ENCODE data around the gene ACTL6B. TPM values are rescaled to one million over a fixed set of nuclear protein-coding genes. Genes with fewer than 3 reads are reported as not detected.
"Not testable (repeated sequence)": the region's sequence is repeated elsewhere in the genome, so short reads cannot be mapped to it uniquely, and the experiment has no call there.

ACTL6B gene
- total RNA-seq: not detected

DNA sequence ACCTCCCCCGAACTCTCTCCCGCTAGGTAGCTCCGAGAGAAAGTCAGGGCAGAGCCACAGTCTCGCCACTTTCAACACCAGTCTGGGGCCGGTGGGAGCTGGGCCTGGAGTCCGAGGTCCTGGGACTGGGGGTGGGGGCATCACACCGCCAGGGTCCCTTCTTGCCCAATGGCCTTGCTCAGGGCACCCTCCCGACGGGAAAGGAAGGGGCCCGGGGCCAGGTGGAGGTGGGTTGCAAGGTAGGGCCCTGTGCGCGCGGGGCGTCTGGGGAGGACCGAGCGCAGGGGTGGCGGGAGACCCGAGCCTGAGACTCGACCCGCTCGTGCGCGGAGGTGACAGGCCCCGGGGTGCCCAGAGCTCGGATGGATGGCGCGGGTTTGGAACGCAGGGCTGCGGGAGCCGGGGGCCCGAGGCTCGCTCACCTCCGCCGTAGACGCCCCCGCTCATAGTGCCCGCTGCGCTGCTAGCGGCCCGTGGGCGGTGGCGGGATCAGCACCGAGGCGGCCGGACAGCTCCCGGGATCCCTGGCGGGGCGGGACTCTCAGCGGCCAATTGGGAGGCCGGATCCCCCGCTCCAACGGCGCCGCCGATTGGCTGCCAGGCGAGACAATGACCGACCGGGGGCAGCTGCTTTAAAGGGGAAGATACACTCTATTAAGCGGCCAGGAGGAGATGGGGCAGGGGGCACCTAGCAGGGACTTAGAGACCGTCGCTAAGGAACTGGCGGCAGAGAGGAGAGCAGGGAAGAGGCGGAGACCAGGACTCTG, at the start of gene ACTL6B:
TSS of gene ACTL6B (minus strand) at position 541 of the 767 bp plus-strand sequence. CDS start at position 447, 94 bp downstream.
- no peak within 1 kb of the TSS for H3K4me3 ChIP-seq (ENCODE audit: low read length)
- peaks cover 41% of the 10 kb centered on the region for H3K27me3 ChIP-seq (ENCODE audit: insufficient read depth, low read length)

DNA sequence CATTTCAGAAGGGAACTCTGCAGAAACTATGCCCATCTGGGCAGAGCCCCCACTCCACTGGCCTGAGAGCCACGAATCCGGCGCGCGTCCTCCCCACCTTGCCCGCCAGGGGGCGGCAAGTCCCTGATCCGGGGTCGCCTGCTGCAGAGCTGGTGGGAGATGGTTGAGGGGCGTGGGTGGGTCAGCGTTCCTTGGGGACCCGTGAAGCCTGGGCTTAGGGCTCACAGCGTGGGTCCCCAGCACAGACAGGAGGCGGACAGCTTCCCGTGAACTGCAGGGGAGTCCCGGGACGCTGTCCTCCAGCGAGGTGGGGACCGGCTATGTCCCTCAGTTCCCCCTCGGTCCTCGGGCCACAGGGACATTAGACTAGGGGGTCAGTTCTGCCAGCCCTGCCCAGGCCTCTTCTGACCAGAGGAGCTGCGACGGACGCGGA, 49.1 kb upstream of the ACTL6B start:
- peaks cover 16% of the 10 kb centered on the region for H3K4me1 ChIP-seq (ENCODE audit: insufficient read depth, low read length)
- H3K9me3 ChIP-seq (ENCODE audit: low read depth, low read length): no peaks in the 10 kb centered on the region
- peak overlapping the region; percentile 68 for H3K4me3 ChIP-seq (ENCODE audit: low read length)
- peaks cover 3% of the 10 kb centered on the region for H3K27me3 ChIP-seq (ENCODE audit: insufficient read depth, low read length)

More for the DNA sequence above, at the start of gene ACTL6B:
- Histone ChIP-seq H3K9me3 (ENCODE audit: low read depth, low read length) (no peaks in the 10 kb centered on the region), H3K4me1 (ENCODE audit: insufficient read depth, low read length) (no peaks in the 10 kb centered on the region)

DNA sequence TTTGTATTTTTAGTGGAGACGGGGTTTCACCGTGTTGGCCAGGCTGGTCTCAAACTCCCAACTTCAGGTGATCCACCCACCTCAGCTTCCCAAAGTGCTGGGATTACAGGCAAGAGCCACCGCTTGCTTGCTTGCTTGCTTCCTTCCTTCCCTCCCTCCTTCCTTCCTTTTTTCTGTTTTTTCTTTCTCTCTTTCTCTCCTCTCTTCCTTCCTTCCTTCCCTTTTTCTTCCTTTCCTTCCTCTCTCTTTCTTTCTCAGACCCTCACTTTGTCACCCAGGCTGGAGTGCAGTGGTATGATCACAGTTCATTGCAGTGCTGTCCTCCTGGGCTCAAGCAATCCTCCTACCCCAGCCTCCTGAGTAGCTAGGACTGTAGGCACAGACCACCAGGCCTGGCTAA, 44.8 kb upstream of the ACTL6B start:
- not testable (repeated sequence) for H3K4me3 ChIP-seq (ENCODE audit: low read length); H3K9me3 ChIP-seq (ENCODE audit: low read depth, low read length); H3K27me3 ChIP-seq (ENCODE audit: insufficient read depth, low read length); H3K4me1 ChIP-seq (ENCODE audit: insufficient read depth, low read length)

DNA sequence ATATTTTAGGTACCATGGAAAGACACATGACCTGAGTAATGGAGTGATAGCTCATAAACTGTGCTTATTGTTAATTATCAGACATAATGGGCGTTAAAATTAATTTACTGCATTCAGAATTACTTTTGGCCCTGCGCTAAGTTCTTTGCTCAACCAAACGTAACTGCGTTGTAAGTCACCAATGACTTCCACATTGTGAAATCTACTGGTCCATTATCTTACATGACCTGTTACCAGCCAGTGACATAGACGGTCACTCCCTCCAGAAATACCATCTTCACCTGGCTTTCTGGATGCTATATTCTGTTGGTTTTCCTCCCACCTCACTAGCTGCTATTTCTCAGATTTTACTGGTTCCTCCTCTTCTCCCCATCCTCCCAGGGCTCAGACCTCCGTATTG, 42.8 kb upstream of the ACTL6B start:
- H3K4me1 ChIP-seq (ENCODE audit: insufficient read depth, low read length): peaks cover 6% of the 10 kb centered on the region
- H3K27me3 ChIP-seq (ENCODE audit: insufficient read depth, low read length): peaks cover 3% of the 10 kb centered on the region
- no peak overlapping the region for H3K4me3 ChIP-seq (ENCODE audit: low read length)
- H3K9me3 ChIP-seq (ENCODE audit: low read depth, low read length): no peaks in the 10 kb centered on the region

DNA sequence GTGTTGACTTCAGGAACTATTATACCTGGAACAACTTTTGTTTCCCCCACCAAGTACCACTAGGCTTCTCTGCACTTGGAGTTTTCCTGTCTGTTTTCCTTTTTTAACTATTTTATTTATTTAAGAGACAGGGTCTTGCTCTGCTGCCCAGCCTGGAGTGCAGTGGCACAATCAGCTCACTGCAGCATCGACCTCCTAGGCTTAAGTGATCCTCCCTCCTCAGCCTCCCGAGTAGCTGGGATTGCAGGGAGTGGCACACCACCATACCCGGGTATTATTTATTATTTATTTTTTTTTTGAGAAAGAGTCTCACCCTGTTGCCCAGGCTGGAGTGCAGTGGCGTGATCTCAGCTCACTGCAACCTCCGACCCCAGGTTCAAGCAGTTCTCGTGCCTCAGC, 39.9 kb upstream of the ACTL6B start:
- Histone ChIP-seq H3K4me3 (ENCODE audit: low read length) (no peak overlapping the region), H3K4me1 (ENCODE audit: insufficient read depth, low read length) (peaks cover 29% of the 10 kb centered on the region), H3K27me3 (ENCODE audit: insufficient read depth, low read length) (peaks cover 3% of the 10 kb centered on the region), H3K9me3 (ENCODE audit: low read depth, low read length) (no peaks in the 10 kb centered on the region)

DNA sequence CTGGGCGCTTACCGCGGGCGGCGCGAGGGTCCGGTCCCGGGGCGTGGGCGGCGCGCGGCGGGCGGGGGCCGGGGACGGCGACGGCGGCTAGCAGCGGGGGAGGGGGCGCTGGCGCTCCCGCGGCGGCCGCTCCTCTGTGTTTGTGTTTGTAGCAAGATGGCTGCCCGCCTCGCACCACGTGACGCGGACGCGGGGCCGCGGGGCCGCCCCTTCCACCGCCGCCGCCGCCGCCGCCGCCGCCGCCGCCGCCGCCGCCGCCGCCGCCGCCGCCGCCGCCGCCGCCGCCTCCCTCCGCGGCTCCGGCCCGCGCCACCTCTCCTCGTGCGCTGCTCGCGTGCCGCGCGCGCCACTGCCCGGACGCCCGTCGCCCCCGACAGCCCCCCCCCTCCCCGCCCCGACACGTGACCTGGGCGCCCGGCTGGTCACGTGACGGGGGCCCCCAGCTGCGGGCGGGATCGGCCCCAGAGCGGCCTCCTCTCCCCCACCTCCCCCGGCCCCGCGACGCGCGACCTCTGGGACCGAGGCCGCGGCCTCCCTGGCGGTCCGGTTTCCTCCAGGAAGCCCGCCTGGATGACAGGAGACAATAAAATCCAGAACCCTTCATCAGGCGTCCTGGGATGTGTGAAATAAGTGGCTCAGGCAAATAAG, 38.0 kb upstream of the ACTL6B start, which contains the start of gene GIGYF1:
TSS of gene GIGYF1 (minus strand) at position 153 of the 648 bp plus-strand sequence. CDS start 6,012 bp downstream, outside the sequence.
- peak within 1 kb of the TSS; percentile 61 for H3K4me3 ChIP-seq (ENCODE audit: low read length)
- no peaks in the 10 kb centered on the region for H3K27me3 ChIP-seq (ENCODE audit: insufficient read depth, low read length)
- no peaks in the 10 kb centered on the region for H3K9me3 ChIP-seq (ENCODE audit: low read depth, low read length)
- H3K4me1 ChIP-seq (ENCODE audit: insufficient read depth, low read length): peaks cover 43% of the 10 kb centered on the region

DNA sequence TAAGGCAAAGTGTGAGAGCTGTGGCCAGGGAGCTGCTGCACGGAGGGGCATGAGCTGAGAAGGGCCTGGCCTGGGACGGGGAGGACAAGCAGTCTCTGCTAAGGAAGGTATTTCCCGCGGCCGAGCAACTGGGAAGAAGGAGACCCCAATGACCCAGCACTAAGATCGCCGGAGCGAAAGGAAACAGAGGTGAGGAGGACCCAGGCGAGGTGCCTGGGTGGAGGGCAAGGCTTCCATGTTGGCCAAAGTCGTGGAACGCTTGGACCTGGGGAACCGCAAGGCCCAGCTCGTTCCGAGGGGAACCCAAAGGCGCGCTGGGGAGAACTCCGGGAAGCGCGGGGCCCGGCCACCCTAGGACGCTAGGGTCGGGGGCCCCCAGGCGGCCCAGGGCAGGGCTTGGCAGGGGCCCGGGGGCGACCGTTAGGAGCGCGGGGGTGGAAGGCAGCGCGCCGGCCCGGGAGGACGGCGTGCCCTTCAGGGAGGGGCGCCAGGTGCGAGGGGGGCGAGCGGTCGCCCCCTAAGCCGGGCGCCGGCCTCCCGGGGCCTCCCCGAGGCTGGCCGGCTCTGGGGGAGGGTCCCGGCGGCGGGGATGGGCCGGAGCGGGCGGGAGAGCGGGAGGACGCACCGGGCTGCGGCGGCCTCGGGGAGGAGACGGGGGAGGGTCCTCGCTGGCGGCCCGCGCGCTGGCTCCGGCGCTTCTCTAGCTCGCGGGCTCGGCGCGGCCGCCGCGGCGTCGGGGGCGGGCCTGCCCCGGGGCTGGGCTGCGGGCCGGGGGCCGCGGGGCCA, 37.3 kb upstream of the ACTL6B start:
- Histone ChIP-seq H3K9me3 (ENCODE audit: low read depth, low read length) (no peaks in the 10 kb centered on the region), H3K4me3 (ENCODE audit: low read length) (peak overlapping the region; percentile 61), H3K27me3 (ENCODE audit: insufficient read depth, low read length) (no peaks in the 10 kb centered on the region), H3K4me1 (ENCODE audit: insufficient read depth, low read length) (peaks cover 43% of the 10 kb centered on the region)

DNA sequence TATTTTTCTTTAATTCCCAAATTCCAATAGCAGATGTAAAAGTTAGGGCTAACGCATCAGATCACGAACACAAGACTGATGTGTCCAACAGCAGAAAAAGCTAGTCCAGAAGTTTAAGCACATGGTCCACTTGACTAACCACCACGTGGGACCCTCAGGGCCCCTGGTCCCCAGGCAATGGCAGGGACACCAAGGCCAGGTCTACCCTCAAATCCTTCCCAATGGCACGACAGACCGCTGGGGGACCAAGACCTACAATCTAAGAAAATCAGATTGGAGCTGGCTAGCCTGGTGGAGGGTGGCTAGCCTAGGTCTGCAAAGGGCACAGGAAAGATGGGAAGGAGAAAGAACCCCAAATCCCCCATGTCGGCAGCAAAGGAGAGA, 36.3 kb upstream of the ACTL6B start:
- no peaks in the 10 kb centered on the region for H3K9me3 ChIP-seq (ENCODE audit: low read depth, low read length)
- peak overlapping the region; percentile 61 for H3K4me3 ChIP-seq (ENCODE audit: low read length)
- H3K4me1 ChIP-seq (ENCODE audit: insufficient read depth, low read length): peaks cover 43% of the 10 kb centered on the region
- H3K27me3 ChIP-seq (ENCODE audit: insufficient read depth, low read length): no peaks in the 10 kb centered on the region

DNA sequence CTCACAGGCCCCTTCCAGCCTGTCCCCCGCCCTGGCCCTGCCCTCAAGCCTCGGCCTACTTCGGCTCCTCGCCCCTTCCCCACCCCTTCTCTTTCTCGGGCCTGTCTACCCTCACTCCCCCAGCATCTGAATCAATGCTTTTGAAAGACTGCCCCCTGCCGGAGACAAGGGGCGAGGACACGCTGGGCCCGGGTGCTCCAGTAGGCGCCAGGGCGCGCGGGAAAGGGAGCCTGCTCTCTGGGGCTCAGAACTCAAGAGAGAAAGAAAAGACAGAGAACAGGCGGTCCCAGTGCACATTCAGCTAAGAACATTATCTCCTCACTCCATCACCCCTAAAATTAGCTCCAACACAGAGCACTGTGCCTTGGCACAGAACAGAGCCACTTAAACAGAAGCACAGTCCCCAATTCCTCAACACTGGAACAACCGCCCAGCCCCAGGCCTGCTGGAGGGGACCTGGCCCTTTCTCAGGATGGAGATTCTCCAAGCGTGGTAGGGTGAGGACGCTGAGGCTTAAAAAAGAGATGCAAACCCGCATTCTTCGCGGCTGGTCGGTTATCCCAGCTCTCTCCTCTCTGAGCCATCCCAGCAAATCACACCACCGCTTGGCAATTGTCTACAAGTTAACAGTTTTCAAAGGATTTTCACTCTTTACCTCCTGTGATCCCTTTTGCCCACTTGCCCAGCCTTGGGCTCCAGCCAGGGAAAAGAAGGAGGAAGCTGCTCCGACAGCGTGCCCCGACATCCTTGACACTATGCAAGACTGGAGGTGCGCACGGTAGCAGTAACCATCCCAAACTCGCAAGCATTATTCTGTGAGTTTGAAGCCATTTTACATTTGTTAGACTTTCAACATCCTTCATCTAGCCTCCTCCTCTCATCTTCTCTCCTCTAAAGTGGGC, 35.7 kb upstream of the ACTL6B start:
- no peak overlapping the region for H3K4me3 ChIP-seq (ENCODE audit: low read length)
- no peaks in the 10 kb centered on the region for H3K9me3 ChIP-seq (ENCODE audit: low read depth, low read length)
- peaks cover 43% of the 10 kb centered on the region for H3K4me1 ChIP-seq (ENCODE audit: insufficient read depth, low read length)
- no peaks in the 10 kb centered on the region for H3K27me3 ChIP-seq (ENCODE audit: insufficient read depth, low read length)

DNA sequence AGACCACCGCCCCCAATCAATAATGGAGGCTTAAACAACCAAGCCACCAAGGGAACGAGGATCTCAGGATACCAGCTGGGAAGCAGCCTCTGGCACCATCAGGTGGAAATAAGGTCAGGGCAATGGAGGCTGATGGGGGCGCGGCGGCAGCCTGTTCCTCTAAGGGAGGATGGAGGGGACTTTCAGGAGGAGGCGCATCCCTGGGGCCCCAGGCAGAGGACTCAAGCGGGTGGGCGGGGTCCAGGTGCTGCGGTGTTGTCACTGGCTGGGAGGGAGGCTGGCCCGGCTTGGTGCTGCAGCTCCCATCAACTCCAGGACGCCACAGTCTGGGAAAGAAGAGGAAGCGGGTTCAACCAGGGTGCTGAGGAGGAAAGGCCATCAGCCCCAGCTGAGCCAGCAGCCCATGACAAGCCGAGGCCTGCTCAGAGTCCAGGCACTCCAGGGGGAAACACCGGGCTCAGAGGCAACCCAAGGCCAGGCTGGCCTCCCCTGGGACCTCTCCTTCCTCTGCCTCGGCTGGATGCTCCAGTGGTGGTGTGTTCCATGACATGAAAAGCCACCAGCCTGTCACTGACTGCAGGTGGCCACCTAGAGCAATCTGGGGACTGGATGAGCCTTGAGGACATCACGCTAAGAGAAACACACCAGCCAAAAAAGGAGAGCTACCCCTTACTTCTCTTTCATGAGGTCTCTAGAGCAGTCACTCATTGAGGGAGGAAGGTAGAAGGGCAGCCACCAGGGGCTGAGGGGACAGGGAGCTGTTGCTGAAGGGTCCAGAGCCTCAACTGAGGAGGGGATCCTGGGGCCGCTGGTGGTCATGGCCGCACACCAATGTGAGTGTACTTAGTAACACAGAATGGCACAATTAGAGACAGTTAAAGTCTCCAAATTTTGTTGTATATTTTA, 33.2 kb upstream of the ACTL6B start:
- H3K4me3 ChIP-seq (ENCODE audit: low read length): no peak overlapping the region
- H3K9me3 ChIP-seq (ENCODE audit: low read depth, low read length): no peaks in the 10 kb centered on the region
- H3K27me3 ChIP-seq (ENCODE audit: insufficient read depth, low read length): no peaks in the 10 kb centered on the region
- H3K4me1 ChIP-seq (ENCODE audit: insufficient read depth, low read length): peaks cover 38% of the 10 kb centered on the region

DNA sequence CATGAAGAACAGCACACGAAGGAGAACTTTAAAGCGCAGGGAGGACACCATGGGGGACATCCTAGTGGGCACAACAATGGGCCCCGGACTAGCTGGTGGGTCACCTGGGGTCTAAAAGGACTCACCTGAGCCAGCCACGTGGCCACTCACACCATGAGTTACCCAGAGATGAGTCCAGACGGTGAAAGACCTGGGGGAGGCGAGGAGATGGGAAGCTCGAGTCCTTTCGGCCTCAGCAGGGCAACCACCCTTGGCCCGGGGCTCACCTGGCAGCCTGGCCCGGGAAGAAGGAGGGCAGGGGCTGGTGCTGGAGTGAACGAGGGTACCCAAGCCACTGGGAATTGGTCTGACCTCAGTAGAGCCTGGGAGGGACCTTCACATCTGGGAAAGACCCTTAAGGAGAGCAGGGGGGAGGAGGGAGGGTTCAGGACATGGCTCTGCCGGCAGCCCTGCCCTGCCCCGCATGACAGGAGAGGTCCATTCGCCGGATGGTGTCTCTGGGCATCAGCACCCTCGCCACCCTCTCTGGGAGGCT, 32.1 kb upstream of the ACTL6B start:
- no peaks in the 10 kb centered on the region for H3K27me3 ChIP-seq (ENCODE audit: insufficient read depth, low read length)
- H3K4me3 ChIP-seq (ENCODE audit: low read length): no peak overlapping the region
- peaks cover 37% of the 10 kb centered on the region for H3K4me1 ChIP-seq (ENCODE audit: insufficient read depth, low read length)
- no peaks in the 10 kb centered on the region for H3K9me3 ChIP-seq (ENCODE audit: low read depth, low read length)

DNA sequence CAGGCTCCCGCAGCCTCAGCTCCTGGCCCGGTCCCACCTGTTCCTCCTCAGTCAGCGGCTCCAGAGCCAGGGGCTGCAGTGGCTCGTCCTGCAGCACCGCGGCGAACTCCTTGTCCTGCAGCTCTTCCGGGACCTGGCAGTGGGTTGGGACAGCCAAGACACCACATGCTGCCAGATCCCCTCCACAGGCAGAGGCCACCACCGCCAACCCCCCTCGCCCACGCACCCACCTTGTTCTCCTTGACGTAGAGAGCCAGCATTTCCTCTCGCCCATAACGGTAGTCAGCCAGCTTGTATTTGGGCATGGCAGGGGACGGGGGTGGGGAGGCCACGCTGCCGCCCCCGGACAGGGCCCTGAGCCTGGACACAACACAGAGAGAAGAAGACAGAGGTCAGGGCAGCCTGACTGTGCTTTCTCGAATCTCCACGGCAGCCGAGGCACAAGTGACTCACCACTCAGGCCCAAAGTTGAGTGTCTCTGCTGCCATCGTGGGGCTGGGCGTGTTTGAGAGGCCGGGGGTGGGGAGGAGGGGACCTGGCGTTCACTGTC, 31.6 kb upstream of the ACTL6B start:
- Histone ChIP-seq H3K27me3 (ENCODE audit: insufficient read depth, low read length) (no peaks in the 10 kb centered on the region), H3K9me3 (ENCODE audit: low read depth, low read length) (no peaks in the 10 kb centered on the region), H3K4me3 (ENCODE audit: low read length) (no peak overlapping the region), H3K4me1 (ENCODE audit: insufficient read depth, low read length) (peaks cover 31% of the 10 kb centered on the region)

DNA sequence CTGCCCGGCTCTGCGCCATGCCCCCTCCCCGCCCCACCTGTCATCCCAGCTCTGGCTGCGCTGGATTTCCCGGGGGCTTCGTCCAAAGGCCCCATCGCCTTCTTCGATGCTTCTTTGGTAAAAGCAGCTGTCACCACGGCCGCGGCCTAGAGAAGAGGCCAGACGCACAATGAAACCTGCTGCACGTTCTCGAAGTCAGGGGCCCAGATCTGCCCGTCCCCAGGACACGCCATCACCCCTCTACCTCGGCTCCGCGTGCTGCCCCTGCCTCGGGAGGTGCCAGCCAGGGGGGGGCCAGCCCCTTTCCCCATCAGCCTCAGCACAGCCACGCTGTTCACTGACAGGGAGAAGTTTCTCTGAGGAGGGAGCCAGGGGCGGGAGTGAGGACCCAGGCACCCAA, 31.0 kb upstream of the ACTL6B start:
- no peaks in the 10 kb centered on the region for H3K9me3 ChIP-seq (ENCODE audit: low read depth, low read length)
- H3K4me3 ChIP-seq (ENCODE audit: low read length): no peak overlapping the region
- H3K27me3 ChIP-seq (ENCODE audit: insufficient read depth, low read length): no peaks in the 10 kb centered on the region
- peaks cover 26% of the 10 kb centered on the region for H3K4me1 ChIP-seq (ENCODE audit: insufficient read depth, low read length)

Measured in mononuclear cell (primary cell).